GM23338 (cell line): ENCODE measurements around the gene NUPR1. TPM values are rescaled to one million over a fixed set of nuclear protein-coding genes. Genes with fewer than 3 reads are reported as not detected.

Experiments
- ATAC-seq: fragments of 200-7000 bp; cut with Tn5 transposase; 3 replicates; pipeline ENCODE4 v1.9.1; 2020
- DNase-seq: peaks from one replicate; pipeline ENCODE4 v3.0.0-alpha.2; 2015; ENCODE audit warnings: low spot score
- H2AFZ ChIP-seq: fragments of 200-600 bp; sonication (generic); 2 replicates; pipeline ENCODE4 v1.8.0; 2016; ENCODE audit warnings: antibody characterized with exemption, mild to moderate bottlenecking, moderate library complexity
- H3F3A ChIP-seq: fragments of 200-600 bp; sonication (generic); replicated peaks from 2 replicates; pipeline ENCODE4 v1.8.0; 2017; ENCODE audit warnings: antibody characterized with exemption, mixed run types, low read depth
- H3K27ac ChIP-seq: fragments of 200-600 bp; sonication (generic); 2 replicates; pipeline ENCODE4 v1.6.1; 2016; ENCODE audit warnings: low read depth
- H3K27me3 ChIP-seq: fragments of 200-600 bp; sonication (generic); 2 replicates; pipeline ENCODE4 v1.8.0; 2016; ENCODE audit warnings: mild to moderate bottlenecking, mixed run types, moderate library complexity; ENCODE audit not compliant: insufficient read depth
- H3K36me3 ChIP-seq: fragments of 200-600 bp; sonication (generic); 2 replicates; pipeline ENCODE4 v1.8.0; 2016; ENCODE audit warnings: mild to moderate bottlenecking; ENCODE audit not compliant: insufficient read depth
- H3K4me1 ChIP-seq: fragments of 200-600 bp; sonication (generic); 2 replicates; pipeline ENCODE4 v1.8.0; 2016; ENCODE audit warnings: mild to moderate bottlenecking, moderate library complexity; ENCODE audit not compliant: insufficient read depth
- H3K4me2 ChIP-seq: fragments of 200-600 bp; sonication (generic); 2 replicates; pipeline ENCODE4 v1.7.1; 2017; ENCODE audit warnings: mixed run types
- H3K4me3 ChIP-seq: fragments of 200-600 bp; sonication (generic); 2 replicates; pipeline ENCODE4 v1.6.1; 2016; ENCODE audit warnings: mixed run types
- H3K79me2 ChIP-seq: fragments of 200-600 bp; sonication (generic); replicated peaks from 2 replicates; pipeline ENCODE4 v1.8.0; 2017; ENCODE audit warnings: mild to moderate bottlenecking; ENCODE audit not compliant: insufficient read depth
- H3K9me2 ChIP-seq: fragments of 200-600 bp; sonication (generic); 2 replicates; pipeline ENCODE4 v1.8.0; 2017; ENCODE audit not compliant: insufficient read depth
- H4K20me1 ChIP-seq: fragments of 200-600 bp; sonication (generic); replicated peaks from 2 replicates; pipeline ENCODE4 v1.8.0; 2017; ENCODE audit warnings: mild to moderate bottlenecking; ENCODE audit not compliant: insufficient read depth
- H3K27ac Mint-ChIP-seq: 2 replicates; pipeline ENCODE4 v1.8.0; 2020; ENCODE audit warnings: inconsistent platforms, mild to moderate bottlenecking, moderate library complexity, mixed read lengths
- H3K27me3 Mint-ChIP-seq: 3 replicates; pipeline ENCODE4 v1.8.0; 2022; ENCODE audit warnings: low read depth, mild to moderate bottlenecking, moderate library complexity, mixed read lengths, inconsistent platforms; ENCODE audit not compliant: insufficient read depth, poor library complexity
- H3K36me3 Mint-ChIP-seq: 3 replicates; pipeline ENCODE4 v1.8.0; 2021; ENCODE audit warnings: low read depth, mild to moderate bottlenecking, inconsistent platforms, moderate library complexity, mixed read lengths
- H3K4me1 Mint-ChIP-seq: 3 replicates; pipeline ENCODE4 v1.8.0; 2020; ENCODE audit warnings: mild to moderate bottlenecking, inconsistent platforms, mixed read lengths
- H3K4me3 Mint-ChIP-seq: 3 replicates; pipeline ENCODE4 v1.8.0; 2021; ENCODE audit warnings: moderate library complexity, mild to moderate bottlenecking, inconsistent platforms, mixed read lengths
- H3K9me3 Mint-ChIP-seq: 3 replicates; pipeline ENCODE4 v1.8.0; 2020; ENCODE audit warnings: moderate library complexity, mild to moderate bottlenecking, inconsistent platforms, mixed read lengths
- CREB1 ChIP-seq: fragments of 250-450 bp; sonication (Bioruptor Pico); IDR thresholded peaks from 2 replicates; pipeline ENCODE4 v1.5.0; 2020; ENCODE audit warnings: low read depth, mild to moderate bottlenecking, moderate library complexity
- EZH2 ChIP-seq: fragments of 200-600 bp; sonication (generic); IDR thresholded peaks from one replicate; pipeline ENCODE4 v1.8.0; 2017; ENCODE audit warnings: antibody characterized with exemption, mild to moderate bottlenecking, low read depth; ENCODE audit not compliant: unreplicated experiment
- EZH2phosphoT487 ChIP-seq: fragments of 200-600 bp; sonication (generic); IDR thresholded peaks from one replicate; pipeline ENCODE4 v1.8.1; 2018; ENCODE audit warnings: antibody characterized with exemption; ENCODE audit not compliant: unreplicated experiment
- JUNB ChIP-seq: IDR thresholded peaks from one replicate; pipeline ENCODE4 v1.6.1; 2016; ENCODE audit warnings: antibody characterized with exemption; ENCODE audit not compliant: unreplicated experiment
- NANOG ChIP-seq: IDR thresholded peaks from 2 replicates; pipeline ENCODE4 v1.6.1; 2016; ENCODE audit warnings: antibody characterized with exemption, borderline replicate concordance
- POLR2AphosphoS5 ChIP-seq: IDR thresholded peaks from 2 replicates; pipeline ENCODE4 v1.6.1; 2016; ENCODE audit warnings: antibody characterized with exemption, low read depth
- STAT1 ChIP-seq: IDR thresholded peaks from one replicate; pipeline ENCODE4 v1.6.1; 2016; ENCODE audit warnings: antibody characterized with exemption; ENCODE audit not compliant: unreplicated experiment
- ZNF331 ChIP-seq: fragments of 250-450 bp; sonication (Bioruptor Pico); IDR thresholded peaks from 2 replicates; pipeline ENCODE4 v1.5.0; 2020; ENCODE audit warnings: low read depth, mild to moderate bottlenecking, moderate library complexity
- polyA plus RNA-seq: library from polyadenylated mRNA; unstranded; fragments of >200 nt; fragmentation: Nextera tagmentation; extraction: Ambion mirVana; gene quantifications from 2 replicates; pipeline ENCODE4 v1.2.1, GENCODE V29; 2016
- total RNA-seq: library from RNA; depleted of rRNA; stranded (reverse); fragments of >200 nt; shearing (Covaris generic); gene quantifications from 2 replicates; pipeline ENCODE4 v1.2.3, GENCODE V29; 2014
- TF ChIP-seq, protein P1 (sequence below): IDR thresholded peaks from one replicate; pipeline ENCODE4 v1.6.1; 2018; ENCODE audit warnings: antibody characterized with exemption; ENCODE audit not compliant: unreplicated experiment
- TF ChIP-seq, protein P2 (sequence below), 2 experiments: fragments of 200-600 bp in 1 of 2; sonication (generic) in 1 of 2; conservative IDR thresholded peaks; 2 replicates each; pipeline versions ENCODE4 v1.5.1 to v1.6.1; 2016 to 2017; ENCODE audit warnings: antibody characterized with exemption in 2 of 2, low read depth in 2 of 2, mild to moderate bottlenecking in 2 of 2, moderate library complexity in 1 of 2
- TF ChIP-seq, protein P3 (sequence below): IDR thresholded peaks from 2 replicates; pipeline ENCODE4 v1.6.1; 2016; ENCODE audit warnings: antibody characterized with exemption

NUPR1 gene
- total and polyA plus RNA-seq, 2 experiments from 2014 or later, result 0.03 to 0.48 TPM

DNA sequence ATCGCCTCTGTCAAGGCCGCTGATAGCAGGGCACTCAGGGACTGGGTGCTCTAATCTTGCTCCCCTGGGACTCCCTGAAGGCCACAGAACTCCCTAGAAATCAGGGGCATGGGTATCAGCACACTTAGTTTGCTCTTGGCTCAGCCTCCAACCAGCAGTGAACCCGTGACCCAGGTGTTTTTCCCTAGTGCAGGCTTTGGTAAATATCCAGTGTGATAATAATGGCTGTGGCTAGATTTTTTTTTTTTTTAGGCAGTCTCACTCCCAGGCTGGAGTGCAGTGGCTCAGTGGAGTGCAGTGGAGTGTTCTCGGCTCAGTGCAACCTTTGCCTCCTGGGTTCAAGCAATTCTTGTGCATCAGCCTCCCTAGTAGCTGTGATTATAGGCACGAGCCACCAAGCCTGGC lies 10.3 kb downstream of the NUPR1 start (continued):
- TF ChIP-seq, protein P1, sequence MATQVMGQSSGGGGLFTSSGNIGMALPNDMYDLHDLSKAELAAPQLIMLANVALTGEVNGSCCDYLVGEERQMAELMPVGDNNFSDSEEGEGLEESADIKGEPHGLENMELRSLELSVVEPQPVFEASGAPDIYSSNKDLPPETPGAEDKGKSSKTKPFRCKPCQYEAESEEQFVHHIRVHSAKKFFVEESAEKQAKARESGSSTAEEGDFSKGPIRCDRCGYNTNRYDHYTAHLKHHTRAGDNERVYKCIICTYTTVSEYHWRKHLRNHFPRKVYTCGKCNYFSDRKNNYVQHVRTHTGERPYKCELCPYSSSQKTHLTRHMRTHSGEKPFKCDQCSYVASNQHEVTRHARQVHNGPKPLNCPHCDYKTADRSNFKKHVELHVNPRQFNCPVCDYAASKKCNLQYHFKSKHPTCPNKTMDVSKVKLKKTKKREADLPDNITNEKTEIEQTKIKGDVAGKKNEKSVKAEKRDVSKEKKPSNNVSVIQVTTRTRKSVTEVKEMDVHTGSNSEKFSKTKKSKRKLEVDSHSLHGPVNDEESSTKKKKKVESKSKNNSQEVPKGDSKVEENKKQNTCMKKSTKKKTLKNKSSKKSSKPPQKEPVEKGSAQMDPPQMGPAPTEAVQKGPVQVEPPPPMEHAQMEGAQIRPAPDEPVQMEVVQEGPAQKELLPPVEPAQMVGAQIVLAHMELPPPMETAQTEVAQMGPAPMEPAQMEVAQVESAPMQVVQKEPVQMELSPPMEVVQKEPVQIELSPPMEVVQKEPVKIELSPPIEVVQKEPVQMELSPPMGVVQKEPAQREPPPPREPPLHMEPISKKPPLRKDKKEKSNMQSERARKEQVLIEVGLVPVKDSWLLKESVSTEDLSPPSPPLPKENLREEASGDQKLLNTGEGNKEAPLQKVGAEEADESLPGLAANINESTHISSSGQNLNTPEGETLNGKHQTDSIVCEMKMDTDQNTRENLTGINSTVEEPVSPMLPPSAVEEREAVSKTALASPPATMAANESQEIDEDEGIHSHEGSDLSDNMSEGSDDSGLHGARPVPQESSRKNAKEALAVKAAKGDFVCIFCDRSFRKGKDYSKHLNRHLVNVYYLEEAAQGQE, result no peak
- TF ChIP-seq EZH2, result no peak

DNA sequence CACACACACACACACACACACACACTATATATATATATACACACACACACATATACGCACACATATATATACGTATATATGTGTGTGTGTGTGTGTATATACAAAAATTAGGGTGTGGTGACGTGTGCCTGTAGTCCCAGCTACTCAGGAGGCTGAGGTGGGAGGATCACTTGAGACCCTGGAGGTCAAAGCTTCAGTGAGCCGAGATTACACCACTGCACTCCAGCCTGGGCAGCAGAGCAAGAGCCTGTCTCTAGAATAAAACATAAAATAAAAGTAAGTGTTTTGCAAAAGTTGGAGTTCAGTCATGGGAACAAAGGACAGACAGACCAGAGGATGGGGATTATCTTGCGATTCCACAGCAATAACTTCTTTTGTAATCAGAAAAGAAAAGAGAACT lies 10.8 kb downstream of the NUPR1 start:
- no peak overlapping the region for H3K4me2 ChIP-seq
- Mint-ChIP-seq H3K36me3 (no peaks in the 10 kb centered on the region), H3K9me3 (peaks cover 14% of the 10 kb centered on the region; the same call in 1 of the 3 replicates), H3K27ac (no peak overlapping the region), H3K4me1 (peaks cover 4% of the 10 kb centered on the region), H3K27me3 (peaks cover 2% of the 10 kb centered on the region), H3K4me3 (no peak overlapping the region)
- no peaks in the 10 kb centered on the region; the same call in 1 of the 2 replicates for H3K4me1 ChIP-seq
- no peak overlapping the region for H3K4me3 ChIP-seq
- H2AFZ ChIP-seq, result no peak overlapping the region
- no peaks in the 10 kb centered on the region for H4K20me1 ChIP-seq
- H3K79me2 ChIP-seq, result no peaks in the 10 kb centered on the region
- no peaks in the 10 kb centered on the region for H3K36me3 ChIP-seq
- no peak overlapping the region for H3K27ac ChIP-seq
- no peaks in the 10 kb centered on the region for H3K27me3 ChIP-seq
- no peak for ATAC-seq
- H3F3A ChIP-seq, result no peaks in the 10 kb centered on the region
- H3K9me2 ChIP-seq, result no peaks in the 10 kb centered on the region
- no peak for DNase-seq
- TF ChIP-seq, protein P2, sequence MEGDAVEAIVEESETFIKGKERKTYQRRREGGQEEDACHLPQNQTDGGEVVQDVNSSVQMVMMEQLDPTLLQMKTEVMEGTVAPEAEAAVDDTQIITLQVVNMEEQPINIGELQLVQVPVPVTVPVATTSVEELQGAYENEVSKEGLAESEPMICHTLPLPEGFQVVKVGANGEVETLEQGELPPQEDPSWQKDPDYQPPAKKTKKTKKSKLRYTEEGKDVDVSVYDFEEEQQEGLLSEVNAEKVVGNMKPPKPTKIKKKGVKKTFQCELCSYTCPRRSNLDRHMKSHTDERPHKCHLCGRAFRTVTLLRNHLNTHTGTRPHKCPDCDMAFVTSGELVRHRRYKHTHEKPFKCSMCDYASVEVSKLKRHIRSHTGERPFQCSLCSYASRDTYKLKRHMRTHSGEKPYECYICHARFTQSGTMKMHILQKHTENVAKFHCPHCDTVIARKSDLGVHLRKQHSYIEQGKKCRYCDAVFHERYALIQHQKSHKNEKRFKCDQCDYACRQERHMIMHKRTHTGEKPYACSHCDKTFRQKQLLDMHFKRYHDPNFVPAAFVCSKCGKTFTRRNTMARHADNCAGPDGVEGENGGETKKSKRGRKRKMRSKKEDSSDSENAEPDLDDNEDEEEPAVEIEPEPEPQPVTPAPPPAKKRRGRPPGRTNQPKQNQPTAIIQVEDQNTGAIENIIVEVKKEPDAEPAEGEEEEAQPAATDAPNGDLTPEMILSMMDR (conservative IDR thresholded peaks at IDR 0.05; ENCODE audit: low read depth in 2 of 2), result no peak
- TF ChIP-seq NANOG (no peak), EZH2 (no peak), JUNB (no peak), ZNF331 (CRISPR knock-in tag) (no peak), STAT1 (no peak), POLR2AphosphoS5 (no peak), EZH2phosphoT487 (no peak), CREB1 (CRISPR knock-in tag) (no peak)
- TF ChIP-seq, protein P3, sequence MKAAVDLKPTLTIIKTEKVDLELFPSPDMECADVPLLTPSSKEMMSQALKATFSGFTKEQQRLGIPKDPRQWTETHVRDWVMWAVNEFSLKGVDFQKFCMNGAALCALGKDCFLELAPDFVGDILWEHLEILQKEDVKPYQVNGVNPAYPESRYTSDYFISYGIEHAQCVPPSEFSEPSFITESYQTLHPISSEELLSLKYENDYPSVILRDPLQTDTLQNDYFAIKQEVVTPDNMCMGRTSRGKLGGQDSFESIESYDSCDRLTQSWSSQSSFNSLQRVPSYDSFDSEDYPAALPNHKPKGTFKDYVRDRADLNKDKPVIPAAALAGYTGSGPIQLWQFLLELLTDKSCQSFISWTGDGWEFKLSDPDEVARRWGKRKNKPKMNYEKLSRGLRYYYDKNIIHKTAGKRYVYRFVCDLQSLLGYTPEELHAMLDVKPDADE, result no peak
- TF ChIP-seq, protein P1, result no peak
